Activated B cell treated with CpG ODN at 0.5 μM for 24 hours (primary cell): ENCODE measurements around the gene MEIS3. TPM values are rescaled to one million over a fixed set of nuclear protein-coding genes. Genes with fewer than 3 reads are reported as not detected.
"Not testable (repeated sequence)": the region's sequence is repeated elsewhere in the genome, so short reads cannot be mapped to it uniquely, and the experiment has no call there.

Source experiments
- ATAC-seq: fragments of 200-7000 bp; cut with Tn5 transposase; one replicate; pipeline ENCODE4 v1.10.0; 2021; ENCODE audit warnings: low read depth, mild to moderate bottlenecking, moderate library complexity
- CTCF ChIA-PET: fragments of 350-600 bp; sonication (Branson Sonifier 250); formaldehyde crosslinking; loops from one replicate; lab custom pipeline; 2021; ENCODE audit warnings: antibody characterized with exemption; lab: Charles Lee
- POLR2A ChIA-PET: fragments of 350-600 bp; sonication (Branson Sonifier 250); formaldehyde crosslinking; loops from one replicate; lab custom pipeline; 2021; ENCODE audit warnings: antibody characterized with exemption; lab: Charles Lee
- DNase-seq: peaks from one replicate; pipeline ENCODE4 v3.0.0; 2022
- H3K27ac Mint-ChIP-seq: one replicate; pipeline ENCODE4 v1.8.0; 2020; ENCODE audit warnings: mixed read lengths
- H3K27me3 Mint-ChIP-seq: one replicate; pipeline ENCODE4 v1.8.0; 2021; ENCODE audit warnings: mixed read lengths
- H3K36me3 Mint-ChIP-seq: one replicate; pipeline ENCODE4 v1.8.0; 2021; ENCODE audit warnings: low read depth, mixed read lengths
- H3K4me1 Mint-ChIP-seq: one replicate; pipeline ENCODE4 v1.8.0; 2021; ENCODE audit warnings: mixed read lengths
- H3K4me3 Mint-ChIP-seq: one replicate; pipeline ENCODE4 v1.8.0; 2020; ENCODE audit warnings: mild to moderate bottlenecking, mixed read lengths
- H3K9me3 Mint-ChIP-seq: one replicate; pipeline ENCODE4 v1.8.0; 2020; ENCODE audit warnings: mixed read lengths
- intact Hi-C: fragments of 100-400 bp; cut with micrococcal nuclease; formaldehyde crosslinking; loops from one replicate; pipeline ENCODE4 v1.15.1; 2024
- total RNA-seq: library from RNA; stranded (reverse); gene quantifications from 2 replicates; pipeline ENCODE4 v1.2.3, GENCODE V29; 2022
- TF ChIP-seq, protein P1 (sequence below): fragments of 200-600 bp; IDR thresholded peaks from one replicate; pipeline ENCODE4 v1.8.0; 2022; ENCODE audit warnings: antibody characterized with exemption, mild to moderate bottlenecking

Gene MEIS3
- total RNA-seq, 1 donor from 2014 or later, result not detected

DNA sequence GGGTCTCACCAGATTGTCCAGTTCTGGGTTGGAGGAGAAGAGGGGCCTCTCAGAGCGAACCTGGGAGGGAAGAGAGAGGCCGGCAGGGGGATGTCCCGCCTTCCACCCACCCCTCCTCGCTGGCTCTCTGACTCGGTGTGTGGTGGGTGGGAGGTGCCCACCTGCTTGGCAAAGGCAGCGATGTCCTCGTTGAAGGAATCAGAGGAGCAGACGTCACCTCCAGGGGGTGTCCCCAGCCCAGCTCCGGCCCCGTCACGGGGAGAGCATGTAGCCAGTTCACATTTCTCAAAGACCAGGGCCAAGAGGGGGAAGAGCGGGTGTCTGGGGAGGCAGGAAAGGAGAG, 2.7 kb downstream of the MEIS3 start:
- ChIA-PET CTCF (no interaction called here), POLR2A (no interaction called here)
- no peak for DNase-seq
- H3K36me3 Mint-ChIP-seq, result no peaks in the 10 kb centered on the region
- TF ChIP-seq, protein P1, sequence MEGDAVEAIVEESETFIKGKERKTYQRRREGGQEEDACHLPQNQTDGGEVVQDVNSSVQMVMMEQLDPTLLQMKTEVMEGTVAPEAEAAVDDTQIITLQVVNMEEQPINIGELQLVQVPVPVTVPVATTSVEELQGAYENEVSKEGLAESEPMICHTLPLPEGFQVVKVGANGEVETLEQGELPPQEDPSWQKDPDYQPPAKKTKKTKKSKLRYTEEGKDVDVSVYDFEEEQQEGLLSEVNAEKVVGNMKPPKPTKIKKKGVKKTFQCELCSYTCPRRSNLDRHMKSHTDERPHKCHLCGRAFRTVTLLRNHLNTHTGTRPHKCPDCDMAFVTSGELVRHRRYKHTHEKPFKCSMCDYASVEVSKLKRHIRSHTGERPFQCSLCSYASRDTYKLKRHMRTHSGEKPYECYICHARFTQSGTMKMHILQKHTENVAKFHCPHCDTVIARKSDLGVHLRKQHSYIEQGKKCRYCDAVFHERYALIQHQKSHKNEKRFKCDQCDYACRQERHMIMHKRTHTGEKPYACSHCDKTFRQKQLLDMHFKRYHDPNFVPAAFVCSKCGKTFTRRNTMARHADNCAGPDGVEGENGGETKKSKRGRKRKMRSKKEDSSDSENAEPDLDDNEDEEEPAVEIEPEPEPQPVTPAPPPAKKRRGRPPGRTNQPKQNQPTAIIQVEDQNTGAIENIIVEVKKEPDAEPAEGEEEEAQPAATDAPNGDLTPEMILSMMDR, result no peak
- intact Hi-C loops, result no loop called here
- H3K9me3 Mint-ChIP-seq, result no peaks in the 10 kb centered on the region
- no peak overlapping the region for H3K27ac Mint-ChIP-seq
- no peak for ATAC-seq
- H3K27me3 Mint-ChIP-seq, result peaks cover 57% of the 10 kb centered on the region
- no peak overlapping the region for H3K4me3 Mint-ChIP-seq
- peaks cover 14% of the 10 kb centered on the region for H3K4me1 Mint-ChIP-seq

DNA sequence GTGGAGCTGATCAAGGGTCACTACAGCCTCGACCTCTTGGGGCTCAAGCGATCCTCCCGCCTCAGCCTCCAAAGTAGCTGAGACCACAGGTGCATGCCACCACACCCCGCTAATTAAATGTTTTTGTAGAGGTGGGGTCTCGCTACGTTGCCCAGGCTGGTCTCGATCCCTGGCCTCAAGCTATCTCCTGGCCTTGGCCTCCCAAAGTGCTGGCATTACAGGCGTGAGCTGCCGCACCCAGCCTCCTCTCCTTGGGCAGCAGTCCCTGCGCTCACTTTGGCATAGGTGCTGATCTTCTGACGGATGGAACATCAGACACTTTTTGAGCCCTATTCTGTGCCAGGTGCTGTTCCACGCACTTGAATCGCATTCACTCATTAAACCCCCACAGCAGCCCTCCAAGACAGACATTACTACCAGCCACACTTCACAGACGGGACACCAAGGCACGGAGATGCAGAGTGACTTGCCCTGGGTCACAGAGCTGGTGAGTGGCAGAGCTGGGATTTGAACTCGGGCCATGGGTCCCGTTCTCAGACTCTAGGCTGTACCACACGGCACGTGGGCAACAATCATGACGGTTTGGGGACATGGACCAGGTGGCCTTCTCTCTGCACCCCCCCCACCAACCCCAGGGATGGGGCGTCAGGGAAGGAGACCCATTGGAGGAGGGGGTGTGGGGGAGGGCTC, 3.2 kb downstream of the MEIS3 start:
- ATAC-seq (no peak), DNase-seq (no peak)
- Mint-ChIP-seq H3K4me3 (no peak overlapping the region), H3K9me3 (no peaks in the 10 kb centered on the region), H3K27ac (no peak overlapping the region), H3K36me3 (no peaks in the 10 kb centered on the region), H3K27me3 (peaks cover 52% of the 10 kb centered on the region), H3K4me1 (peaks cover 11% of the 10 kb centered on the region)
- intact Hi-C loops, result no loop called here
- ChIA-PET CTCF (no interaction called here), POLR2A (no interaction called here)
- TF ChIP-seq, protein P1, result no peak

DNA sequence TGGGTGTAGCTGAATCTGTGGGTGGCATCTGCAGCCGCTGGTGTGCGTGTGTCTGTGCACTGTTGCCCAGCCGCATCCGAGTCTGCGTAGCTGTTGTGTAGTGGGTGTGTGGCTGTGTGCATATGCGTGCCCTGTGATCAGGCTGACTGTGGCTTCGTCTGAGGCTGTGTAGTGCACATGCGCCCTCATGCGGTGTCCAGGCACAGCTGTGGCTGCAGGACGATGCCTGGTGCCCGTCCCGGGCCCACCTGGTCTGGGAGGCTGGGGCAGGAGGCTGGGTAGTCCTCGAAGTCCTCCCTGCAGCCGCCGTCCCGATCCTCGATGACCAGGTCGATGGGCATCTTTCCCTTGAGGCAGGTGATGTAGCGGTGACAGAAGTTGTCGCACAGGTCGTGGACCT, 4.9 kb downstream of the MEIS3 start:
- TF ChIP-seq, protein P1, result no peak
- H3K27me3 Mint-ChIP-seq, result peaks cover 42% of the 10 kb centered on the region
- no peak overlapping the region for H3K27ac Mint-ChIP-seq
- H3K4me3 Mint-ChIP-seq, result no peak overlapping the region
- no peaks in the 10 kb centered on the region for H3K36me3 Mint-ChIP-seq
- ChIA-PET CTCF (no interaction called here), POLR2A (no interaction called here)
- DNase-seq (no peak), ATAC-seq (no peak)
- intact Hi-C loops, result no loop called here
- no peaks in the 10 kb centered on the region for H3K9me3 Mint-ChIP-seq
- H3K4me1 Mint-ChIP-seq, result peaks cover 11% of the 10 kb centered on the region

DNA sequence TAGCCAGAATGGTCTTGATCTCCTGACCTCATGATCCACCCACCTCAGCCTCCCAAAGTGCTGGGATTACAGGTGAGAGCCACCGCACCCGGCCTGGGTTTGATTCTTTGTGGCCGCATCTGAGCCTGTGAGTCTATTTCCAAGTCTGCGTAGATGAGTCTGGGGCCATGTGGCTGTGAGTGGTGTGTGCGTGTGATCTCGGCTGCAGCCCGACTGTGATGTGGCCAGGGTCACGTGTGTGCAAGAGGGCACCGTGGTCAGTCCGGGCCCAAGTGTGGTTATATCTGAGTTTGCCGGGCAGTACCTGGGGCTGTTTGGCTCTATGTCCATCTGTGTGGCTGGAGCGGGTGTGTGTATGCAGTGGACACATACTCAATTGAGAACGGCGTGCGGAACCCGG, 5.4 kb downstream of the MEIS3 start:
- ATAC-seq (no peak), DNase-seq (no peak)
- Mint-ChIP-seq H3K27ac (no peak overlapping the region), H3K4me1 (peaks cover 11% of the 10 kb centered on the region), H3K27me3 (peaks cover 47% of the 10 kb centered on the region), H3K4me3 (no peak overlapping the region), H3K36me3 (no peaks in the 10 kb centered on the region), H3K9me3 (no peaks in the 10 kb centered on the region)
- CTCF ChIA-PET, result no interaction called here
- intact Hi-C loops, result no loop called here
- POLR2A ChIA-PET, result no interaction called here
- TF ChIP-seq, protein P1, result no peak

DNA sequence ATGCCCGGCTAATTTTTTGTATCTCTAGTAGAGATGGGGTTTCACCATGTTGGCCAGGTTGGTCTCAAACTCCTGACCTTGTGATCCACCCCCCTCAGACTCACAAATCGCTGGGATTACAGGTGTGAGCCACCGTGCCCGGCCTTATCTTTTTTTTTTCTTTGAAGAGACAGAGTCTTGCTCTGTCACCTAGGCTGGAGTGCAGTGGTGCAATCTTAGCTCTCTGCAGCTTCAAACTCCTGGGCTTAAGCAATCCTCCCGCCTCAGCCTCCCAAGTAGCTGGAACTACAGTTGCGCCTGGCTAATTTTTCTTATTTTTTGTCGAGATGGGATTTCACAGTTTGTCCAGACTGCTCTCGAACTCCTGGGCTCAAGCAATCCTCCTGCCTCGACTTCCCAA, 7.6 kb downstream of the MEIS3 start:
- POLR2A ChIA-PET, CTCF ChIA-PET, DNase-seq, H3K36me3 Mint-ChIP-seq, H3K4me3 Mint-ChIP-seq, ATAC-seq, H3K27ac Mint-ChIP-seq, intact Hi-C loops, H3K9me3 Mint-ChIP-seq, H3K4me1 Mint-ChIP-seq: not testable (repeated sequence)
- H3K27me3 Mint-ChIP-seq, result peaks cover 42% of the 10 kb centered on the region

DNA sequence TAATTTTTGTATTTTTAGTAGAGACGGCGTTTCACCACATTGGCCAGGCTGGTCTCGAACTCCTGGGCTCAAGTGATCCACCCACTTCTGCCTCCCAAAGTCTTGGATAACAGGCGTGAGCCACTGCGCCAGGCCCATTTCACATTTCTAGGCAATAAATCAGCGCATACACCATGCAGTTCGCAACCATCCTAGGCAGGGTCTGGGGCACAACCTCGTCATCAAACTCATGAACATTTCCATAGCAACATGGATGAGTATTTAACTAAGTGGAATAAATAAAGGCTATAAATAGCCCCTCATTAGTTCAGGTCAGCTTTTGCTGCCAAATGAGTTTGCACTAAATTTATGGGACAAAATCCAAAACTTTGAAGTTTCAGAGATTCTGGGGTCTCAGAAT, 8.2 kb downstream of the MEIS3 start:
- no peak for ATAC-seq
- Mint-ChIP-seq H3K4me3 (no peak overlapping the region), H3K4me1 (no peaks in the 10 kb centered on the region), H3K9me3 (no peaks in the 10 kb centered on the region), H3K27me3 (peaks cover 42% of the 10 kb centered on the region), H3K36me3 (no peaks in the 10 kb centered on the region), H3K27ac (no peak overlapping the region)
- POLR2A ChIA-PET, result no interaction called here
- DNase-seq, result no peak
- CTCF ChIA-PET, result no interaction called here
- TF ChIP-seq, protein P1, result no peak
- intact Hi-C loops, result no loop called here
